Smooth muscle cell (in vitro differentiated cells): Measurements from ENCODE around the gene RB1. TPM values are rescaled to one million over a fixed set of nuclear protein-coding genes. Genes with fewer than 3 reads are reported as not detected.

Experiments used
- DNase-seq: peaks from one replicate; lab custom pipeline; 2025; ENCODE audit not compliant: unreplicated experiment; lab: John Stamatoyannopoulos, UW
- H2AFZ ChIP-seq: fragments of 200-600 bp; sonication (generic); 2 replicates; pipeline ENCODE4 v1.6.0; 2016; ENCODE audit warnings: antibody characterized with exemption, low read depth, mild to moderate bottlenecking
- H3F3A ChIP-seq: fragments of 200-600 bp; sonication (generic); 2 replicates; pipeline ENCODE4 v1.6.0; 2017; ENCODE audit warnings: antibody characterized with exemption, low read depth
- H3K27ac ChIP-seq: fragments of 200-600 bp; sonication (generic); 2 replicates; pipeline ENCODE4 v1.5.1; 2016; ENCODE audit warnings: low read depth, mild to moderate bottlenecking
- H3K27me3 ChIP-seq: fragments of 200-600 bp; sonication (generic); 2 replicates; pipeline ENCODE4 v1.6.1; 2016; ENCODE audit warnings: low read depth, mild to moderate bottlenecking
- H3K36me3 ChIP-seq: fragments of 200-600 bp; sonication (generic); 2 replicates; pipeline ENCODE4 v1.5.1; 2016; ENCODE audit warnings: low read depth
- H3K4me1 ChIP-seq: fragments of 200-600 bp; sonication (generic); 2 replicates; pipeline ENCODE4 v1.5.1; 2016; ENCODE audit warnings: low read depth
- H3K4me2 ChIP-seq: fragments of 200-600 bp; sonication (generic); 2 replicates; pipeline ENCODE4 v1.6.0; 2016; ENCODE audit warnings: mild to moderate bottlenecking
- H3K4me3 ChIP-seq: fragments of 200-600 bp; sonication (generic); 2 replicates; pipeline ENCODE4 v1.5.1; 2016; ENCODE audit warnings: mild to moderate bottlenecking
- H3K79me2 ChIP-seq: fragments of 200-600 bp; sonication (generic); 2 replicates; pipeline ENCODE4 v1.6.0; 2016; ENCODE audit warnings: low read depth, mild to moderate bottlenecking
- H3K9ac ChIP-seq: fragments of 200-600 bp; sonication (generic); 2 replicates; pipeline ENCODE4 v1.6.0; 2016; ENCODE audit warnings: low read depth
- H3K9me3 ChIP-seq: fragments of 200-600 bp; sonication (generic); replicated peaks from 2 replicates; pipeline ENCODE4 v1.5.1; 2016; ENCODE audit warnings: low read depth
- H4K20me1 ChIP-seq: fragments of 200-600 bp; sonication (generic); 2 replicates; pipeline ENCODE4 v1.6.0; 2016; ENCODE audit warnings: low read depth
- CTCF ChIP-seq: fragments of 200-600 bp; sonication (generic); IDR thresholded peaks from 2 replicates; pipeline ENCODE4 v1.5.1; 2017; ENCODE audit warnings: borderline replicate concordance, mild to moderate bottlenecking, antibody characterized with exemption; ENCODE audit not compliant: insufficient read depth, poor library complexity, severe bottlenecking
- WGBS: methylation state at CpG from one replicate; pipeline ENCODE4 v1.1.7; 2016; ENCODE audit warnings: low lambda C conversion rate; 5-methylcytosine and 5-hydroxymethylcytosine counted together
- polyA plus RNA-seq: library from polyadenylated mRNA; unstranded; fragments of >200 nt; fragmentation: Nextera tagmentation; extraction: Ambion mirVana; gene quantifications from 2 replicates; pipeline ENCODE4 v1.2.1, GENCODE V29; 2016
- total RNA-seq: library from RNA; depleted of rRNA; stranded (reverse); fragments of >200 nt; gene quantifications from 2 replicates; pipeline ENCODE4 v1.2.3, GENCODE V29; 2014

RB1 gene
- total and polyA plus RNA-seq, 2 experiments from 2014 or later = 12.5 to 40.2 TPM

- WGBS = 98% methylated on average over 2 of the region's 2 CpGs
- no peaks in the 10 kb centered on the region for H3K4me1 ChIP-seq
These were observed 171.7 kb downstream of the RB1 start for GRCh38 chr13:48475230-48475629.

GRCh38 chr13:48476215-48476614 lies 172.7 kb downstream of the RB1 start:
- H3K27ac ChIP-seq = no peak overlapping the region
- H3K9ac ChIP-seq = no peak overlapping the region
- no peaks in the 10 kb centered on the region for H3K79me2 ChIP-seq
- H3K4me3 ChIP-seq = no peak overlapping the region
- no peaks in the 10 kb centered on the region for H3K4me1 ChIP-seq
- DNase-seq = no peak
- no peaks in the 10 kb centered on the region for H3K9me3 ChIP-seq
- no peaks in the 10 kb centered on the region for H3F3A ChIP-seq
- no peak for TF ChIP-seq CTCF
- no peaks in the 10 kb centered on the region for H3K27me3 ChIP-seq
- no peak overlapping the region for H2AFZ ChIP-seq
- no peak overlapping the region for H3K4me2 ChIP-seq
- peaks cover 4% of the 10 kb centered on the region for H3K36me3 ChIP-seq
- no peaks in the 10 kb centered on the region for H4K20me1 ChIP-seq

More at GRCh38 chr13:48475230-48475629, 171.7 kb downstream of the RB1 start:
- Histone ChIP-seq H3K4me2 (no peak overlapping the region), H3K79me2 (no peaks in the 10 kb centered on the region), H3K4me3 (no peak overlapping the region), H3K27ac (no peak overlapping the region), H3K9ac (no peak overlapping the region), H2AFZ (no peak overlapping the region), H3K27me3 (no peaks in the 10 kb centered on the region), H4K20me1 (no peaks in the 10 kb centered on the region), H3K9me3 (no peaks in the 10 kb centered on the region), H3K36me3 (peaks cover 4% of the 10 kb centered on the region), H3F3A (no peaks in the 10 kb centered on the region)
- DNase-seq = no peak
- no peak for TF ChIP-seq CTCF

- Histone ChIP-seq H3K4me1 (no peaks in the 10 kb centered on the region), H4K20me1 (no peaks in the 10 kb centered on the region), H3K36me3 (peaks cover 4% of the 10 kb centered on the region), H3K27ac (no peak overlapping the region), H3K9ac (no peak overlapping the region), H3K79me2 (no peaks in the 10 kb centered on the region), H3K27me3 (no peaks in the 10 kb centered on the region), H3K4me2 (no peak overlapping the region), H2AFZ (no peak overlapping the region), H3K9me3 (no peaks in the 10 kb centered on the region), H3K4me3 (no peak overlapping the region), H3F3A (no peaks in the 10 kb centered on the region)
- no peak for DNase-seq
- WGBS = 73% methylated on average over 4 of the region's 4 CpGs
- TF ChIP-seq CTCF = no peak
These were observed 173.1 kb downstream of the RB1 start for GRCh38 chr13:48476686-48477085.

GRCh38 chr13:48477191-48477855 lies 173.8 kb downstream of the RB1 start:
- Histone ChIP-seq H3K27me3 (no peaks in the 10 kb centered on the region), H3K27ac (no peak overlapping the region), H3K36me3 (peaks cover 4% of the 10 kb centered on the region), H3K4me1 (no peaks in the 10 kb centered on the region), H3F3A (no peaks in the 10 kb centered on the region), H2AFZ (no peak overlapping the region), H3K9ac (no peak overlapping the region), H3K9me3 (no peaks in the 10 kb centered on the region), H3K4me3 (no peak overlapping the region), H3K79me2 (no peaks in the 10 kb centered on the region), H4K20me1 (no peaks in the 10 kb centered on the region), H3K4me2 (no peak overlapping the region)
- no peak for TF ChIP-seq CTCF
- DNase-seq = no peak
- 100% methylated on average over 2 of the region's 2 CpGs for WGBS
